ENCODE data around the gene ALKBH8.

ALKBH8 gene

DNA sequence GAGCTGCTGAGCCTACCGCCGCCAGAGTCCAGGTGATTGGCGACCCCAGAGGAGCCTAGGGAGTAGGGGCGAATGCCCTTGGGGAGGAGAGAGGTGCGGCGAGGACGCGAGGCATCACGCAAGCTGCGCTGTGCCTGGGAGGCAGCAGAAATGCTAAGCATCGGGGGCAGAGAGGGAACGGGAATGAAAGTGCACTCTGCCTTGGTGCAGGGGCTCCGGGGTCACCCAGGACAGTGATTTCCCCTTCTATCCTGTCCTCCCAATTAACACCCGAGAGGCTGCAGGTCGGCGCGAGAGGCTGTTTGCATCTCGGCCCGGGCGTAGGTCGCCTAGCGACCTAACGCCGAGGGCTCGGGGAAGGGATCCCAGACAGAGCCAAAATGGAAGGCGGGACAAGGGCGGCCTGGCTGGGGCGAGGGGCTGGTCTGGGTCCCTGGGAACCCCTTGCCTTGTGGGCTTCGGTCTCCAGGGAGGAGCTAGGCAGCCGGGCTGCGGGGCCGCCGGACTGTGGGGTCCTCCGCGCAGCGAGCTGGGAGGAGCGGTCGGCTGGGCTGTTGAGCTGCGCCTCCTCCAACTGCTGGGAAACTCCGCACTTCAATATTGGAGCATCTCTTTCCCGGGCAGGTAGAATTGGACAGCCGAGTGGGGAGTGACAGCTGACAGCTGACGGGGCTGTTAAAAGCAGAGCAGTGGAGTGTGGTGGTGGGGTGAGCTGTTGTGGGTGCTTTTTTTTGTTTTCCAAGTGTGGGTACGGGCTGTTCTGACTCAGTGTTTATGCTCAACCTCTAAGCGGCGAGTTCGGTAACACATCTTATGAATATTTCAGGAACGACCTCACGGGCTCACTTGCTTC lies 26.1 kb upstream of the ALKBH8 start:
- Histone ChIP-seq H3K27ac (ENCODE audit: low read depth, low read length, poor library complexity, severe bottlenecking) (no peak overlapping the region), H3K9ac (ENCODE audit: low read length) (no peak overlapping the region), H3K79me2 (ENCODE audit: insufficient read depth, low read length) (no peaks in the 10 kb centered on the region), H3K4me3 (ENCODE audit: low read depth, low read length, poor library complexity, severe bottlenecking) (peak overlapping the region; percentile 55), H3K4me1 (ENCODE audit: insufficient read depth, low read length, severe bottlenecking) (no peaks in the 10 kb centered on the region), H3K36me3 (ENCODE audit: insufficient read depth, low read length) (no peaks in the 10 kb centered on the region), H3K27me3 (ENCODE audit: insufficient read depth, low read length) (no peaks in the 10 kb centered on the region; the same call in 1 of the 2 replicates), H3K9me3 (ENCODE audit: low read length) (no peaks in the 10 kb centered on the region), H4K20me1 (ENCODE audit: insufficient read depth, low read length) (no peaks in the 10 kb centered on the region), H2AFZ (ENCODE audit: low read length) (no peak overlapping the region), H3F3A (ENCODE audit: insufficient read depth, low read length) (no peaks in the 10 kb centered on the region), H3K4me2 (ENCODE audit: low read length) (peak overlapping the region; percentile 64), H3K9me2 (ENCODE audit: low read depth, low read length) (no peaks in the 10 kb centered on the region)
- TF ChIP-seq, protein P1, sequence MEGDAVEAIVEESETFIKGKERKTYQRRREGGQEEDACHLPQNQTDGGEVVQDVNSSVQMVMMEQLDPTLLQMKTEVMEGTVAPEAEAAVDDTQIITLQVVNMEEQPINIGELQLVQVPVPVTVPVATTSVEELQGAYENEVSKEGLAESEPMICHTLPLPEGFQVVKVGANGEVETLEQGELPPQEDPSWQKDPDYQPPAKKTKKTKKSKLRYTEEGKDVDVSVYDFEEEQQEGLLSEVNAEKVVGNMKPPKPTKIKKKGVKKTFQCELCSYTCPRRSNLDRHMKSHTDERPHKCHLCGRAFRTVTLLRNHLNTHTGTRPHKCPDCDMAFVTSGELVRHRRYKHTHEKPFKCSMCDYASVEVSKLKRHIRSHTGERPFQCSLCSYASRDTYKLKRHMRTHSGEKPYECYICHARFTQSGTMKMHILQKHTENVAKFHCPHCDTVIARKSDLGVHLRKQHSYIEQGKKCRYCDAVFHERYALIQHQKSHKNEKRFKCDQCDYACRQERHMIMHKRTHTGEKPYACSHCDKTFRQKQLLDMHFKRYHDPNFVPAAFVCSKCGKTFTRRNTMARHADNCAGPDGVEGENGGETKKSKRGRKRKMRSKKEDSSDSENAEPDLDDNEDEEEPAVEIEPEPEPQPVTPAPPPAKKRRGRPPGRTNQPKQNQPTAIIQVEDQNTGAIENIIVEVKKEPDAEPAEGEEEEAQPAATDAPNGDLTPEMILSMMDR (IDR thresholded peaks at IDR 0.05; ENCODE audit: low read length), result no peak

DNA sequence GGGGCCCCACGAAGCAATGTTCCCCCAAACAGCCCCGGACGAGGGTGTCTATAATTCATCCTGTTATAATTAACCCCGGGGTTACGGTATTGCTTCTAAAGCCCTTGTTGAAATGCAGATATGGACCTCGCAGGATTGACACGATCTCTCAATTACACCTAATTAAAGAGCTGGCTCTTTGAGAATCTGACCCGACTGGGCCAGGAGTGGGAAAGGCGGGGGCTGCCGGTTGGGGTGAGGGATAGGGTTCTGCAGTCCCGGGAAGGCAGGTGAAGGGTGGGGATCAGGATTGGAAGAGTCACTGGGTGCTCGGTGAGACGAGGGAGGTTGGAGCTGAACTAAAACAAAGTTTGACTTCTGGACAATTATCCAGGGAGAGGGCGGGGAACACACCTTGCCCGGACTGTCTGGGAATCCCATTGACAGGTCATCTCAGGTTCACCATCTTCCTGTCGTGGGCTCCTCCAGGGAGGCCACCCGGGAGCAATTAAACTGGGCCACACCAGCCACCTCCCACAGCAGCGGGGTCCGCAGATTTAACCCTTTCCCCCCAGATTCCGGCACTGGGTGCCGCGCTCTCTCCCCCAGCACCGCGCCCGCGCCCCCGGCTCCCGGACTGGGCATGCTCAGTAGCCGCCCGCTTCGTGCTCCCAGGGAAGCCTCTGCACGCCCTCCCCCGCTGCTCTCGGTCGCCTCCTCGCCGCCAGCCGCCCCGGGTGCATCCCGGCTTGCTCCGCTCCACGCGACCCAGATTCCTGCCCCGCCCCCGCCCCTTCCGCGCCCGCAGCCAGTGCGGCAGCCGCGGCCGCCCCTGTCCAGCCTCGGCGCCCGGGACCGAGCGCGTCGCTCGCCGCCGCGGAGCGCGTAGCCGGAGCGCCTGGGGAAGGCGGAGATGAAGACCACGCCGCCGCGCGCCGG lies 25.2 kb upstream of the ALKBH8 start, which contains the start of gene ELMOD1:
Gene ELMOD1, plus strand, starts transcription at position 688 of the 918 bp plus-strand sequence. CDS start 27,043 bp downstream, outside the sequence.
- H3K9me2 ChIP-seq (ENCODE audit: low read depth, low read length), result no peaks in the 10 kb centered on the region
- H4K20me1 ChIP-seq (ENCODE audit: insufficient read depth, low read length), result no peaks in the 10 kb centered on the region
- H3F3A ChIP-seq (ENCODE audit: insufficient read depth, low read length), result no peaks in the 10 kb centered on the region
- no peaks in the 10 kb centered on the region for H3K4me1 ChIP-seq (ENCODE audit: insufficient read depth, low read length, severe bottlenecking)
- peak within 1 kb of the TSS; percentile 55 for H3K4me3 ChIP-seq (ENCODE audit: low read depth, low read length, poor library complexity, severe bottlenecking)
- H3K27me3 ChIP-seq (ENCODE audit: insufficient read depth, low read length), result no peaks in the 10 kb centered on the region; the same call in 1 of the 2 replicates
- no peak for TF ChIP-seq EZH2 (IDR thresholded peaks at IDR 0.05; ENCODE audit: borderline replicate concordance, low read length)
- no peaks in the 10 kb centered on the region for H3K36me3 ChIP-seq (ENCODE audit: insufficient read depth, low read length)
- no peaks in the 10 kb centered on the region for H3K9me3 ChIP-seq (ENCODE audit: low read length)
- H2AFZ ChIP-seq (ENCODE audit: low read length), result no peak within 1 kb of the TSS
- H3K27ac ChIP-seq (ENCODE audit: low read depth, low read length, poor library complexity, severe bottlenecking), result no peak within 1 kb of the TSS
- no peaks in the 10 kb centered on the region for H3K79me2 ChIP-seq (ENCODE audit: insufficient read depth, low read length)
- H3K9ac ChIP-seq (ENCODE audit: low read length), result no peak within 1 kb of the TSS
- H3K4me2 ChIP-seq (ENCODE audit: low read length), result peak within 1 kb of the TSS; percentile 64

DNA sequence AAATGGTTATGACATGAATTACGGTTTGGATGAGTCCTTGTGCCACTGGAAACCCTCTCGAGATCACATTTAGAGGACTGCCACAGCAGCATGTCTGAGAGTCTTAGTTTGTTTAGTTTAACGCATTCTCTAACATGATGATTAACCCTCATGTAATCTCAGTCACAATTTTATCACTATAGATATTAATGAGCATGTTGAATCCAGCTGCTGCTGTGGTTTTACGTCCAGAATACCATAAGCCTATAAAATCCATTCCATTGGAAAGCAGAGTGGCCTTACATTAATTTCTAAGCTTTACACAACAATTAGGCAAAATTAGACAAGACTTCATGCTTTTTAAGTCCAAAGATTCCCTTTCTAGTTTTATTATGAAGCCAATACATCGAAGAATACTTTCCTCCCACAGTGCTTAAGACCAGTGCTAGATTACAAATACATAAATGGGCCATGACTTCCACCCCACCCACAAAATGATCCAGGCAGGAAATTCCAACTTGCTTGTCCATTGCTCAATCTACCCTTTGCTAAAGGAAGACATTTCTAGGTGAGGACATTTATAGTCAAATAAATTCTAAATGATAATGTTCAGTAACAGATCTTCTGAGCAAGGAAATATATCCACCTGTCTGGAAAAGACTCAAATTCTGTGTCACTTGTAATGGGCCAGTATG lies 21.9 kb upstream of the ALKBH8 start:
- Histone ChIP-seq H3K4me3 (ENCODE audit: low read depth, low read length, poor library complexity, severe bottlenecking) (no peak overlapping the region), H3K9me2 (ENCODE audit: low read depth, low read length) (no peaks in the 10 kb centered on the region), H4K20me1 (ENCODE audit: insufficient read depth, low read length) (no peaks in the 10 kb centered on the region), H3K27me3 (ENCODE audit: insufficient read depth, low read length) (no peaks in the 10 kb centered on the region; the same call in 1 of the 2 replicates), H3K9ac (ENCODE audit: low read length) (no peak overlapping the region), H3K9me3 (ENCODE audit: low read length) (no peaks in the 10 kb centered on the region), H3K79me2 (ENCODE audit: insufficient read depth, low read length) (no peaks in the 10 kb centered on the region), H3K27ac (ENCODE audit: low read depth, low read length, poor library complexity, severe bottlenecking) (no peak overlapping the region), H3F3A (ENCODE audit: insufficient read depth, low read length) (no peaks in the 10 kb centered on the region), H3K4me1 (ENCODE audit: insufficient read depth, low read length, severe bottlenecking) (no peaks in the 10 kb centered on the region), H2AFZ (ENCODE audit: low read length) (no peak overlapping the region), H3K4me2 (ENCODE audit: low read length) (no peak overlapping the region), H3K36me3 (ENCODE audit: insufficient read depth, low read length) (no peaks in the 10 kb centered on the region)
- TF ChIP-seq, protein P1 (IDR thresholded peaks at IDR 0.05; ENCODE audit: low read length), result no peak
- no peak for TF ChIP-seq EZH2 (IDR thresholded peaks at IDR 0.05; ENCODE audit: borderline replicate concordance, low read length)
